ENCODE data around the gene OR52I2.

- TF ChIP-seq POLR2A (IDR thresholded peaks at IDR 0.05; ENCODE audit: low read depth, low read length): no peak
- TF ChIP-seq POLR2AphosphoS5 (IDR thresholded peaks at IDR 0.05; ENCODE audit: low read depth, low read length): no peak
- TF ChIP-seq TAF1 (IDR thresholded peaks at IDR 0.05; ENCODE audit: borderline replicate concordance, low read depth, low read length): no peak
These were observed 1.4 kb upstream of the OR52I2 start for GRCh38 chr11:4580124-4580523.
